Stimulated activated CD8-positive, alpha-beta memory T cell treated with anti-CD3 and anti-CD28 coated beads, Interleukin-12 subunit alpha, Interleukin-12 subunit beta, amount 100 ng/mL, for 4 hours (primary cell): Measurements from ENCODE around the gene RAB13.
A peak's percentile ranks its signal among the peaks of the same experiment; 100 is the strongest.

ENCODE experiments used
- DNase-seq: peaks from one replicate; pipeline ENCODE4 v3.0.0-alpha.2; 2020; ENCODE audit warnings: low read depth

Gene RAB13

DNA sequence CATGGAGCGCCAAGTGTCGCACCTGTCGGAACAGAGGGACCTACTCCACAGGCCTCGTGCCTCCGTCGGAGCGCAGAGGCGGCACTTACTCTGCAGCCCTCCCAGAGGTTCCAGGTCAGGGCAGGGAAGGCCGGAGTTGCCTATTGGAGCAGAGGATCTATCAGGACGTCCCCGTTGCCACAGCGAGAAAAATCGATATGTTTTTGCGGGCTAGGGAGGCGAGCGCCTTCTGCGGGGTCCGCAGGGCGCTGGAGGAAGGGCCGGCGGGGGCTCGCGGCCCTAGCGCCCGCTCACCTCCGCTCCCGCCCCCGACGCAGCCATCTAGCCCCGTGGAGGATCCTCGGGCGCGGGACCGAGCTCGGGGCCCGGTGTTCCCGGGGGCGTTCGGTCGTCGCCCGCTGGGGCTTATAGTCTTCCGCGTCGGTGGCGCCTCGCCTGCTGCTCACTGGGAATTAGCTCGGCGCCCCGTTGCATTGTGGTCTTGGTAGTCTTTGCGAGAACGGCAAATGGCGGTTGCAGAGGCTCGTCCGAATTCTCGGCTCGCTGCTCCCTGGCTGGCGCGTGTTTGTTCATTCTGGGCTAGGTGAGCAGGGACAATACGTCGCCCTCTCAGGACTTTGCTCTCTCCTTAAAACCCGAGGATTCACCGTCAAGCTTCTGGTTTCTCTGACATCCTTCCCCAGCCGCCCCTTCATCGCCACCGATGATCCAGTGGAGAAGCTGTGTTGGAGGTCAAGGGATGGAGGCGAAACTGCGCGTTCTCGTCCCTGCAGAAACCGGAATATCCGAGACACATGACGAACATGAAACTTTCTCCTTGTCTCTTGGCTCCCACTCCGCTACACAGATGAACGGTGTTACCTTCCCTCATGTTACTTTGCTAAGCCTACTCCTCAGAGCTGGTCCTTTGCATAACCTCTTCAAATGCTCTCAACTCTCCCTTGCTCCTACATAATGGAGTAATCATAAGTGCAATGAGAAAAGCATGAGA is 8.6 kb downstream of the RAB13 start, which contains the start of gene JTB:
TSS of gene JTB (minus strand) at position 425 of the 991 bp plus-strand sequence. CDS start at position 3, 422 bp downstream.
- peak; percentile 72 for DNase-seq

DNA sequence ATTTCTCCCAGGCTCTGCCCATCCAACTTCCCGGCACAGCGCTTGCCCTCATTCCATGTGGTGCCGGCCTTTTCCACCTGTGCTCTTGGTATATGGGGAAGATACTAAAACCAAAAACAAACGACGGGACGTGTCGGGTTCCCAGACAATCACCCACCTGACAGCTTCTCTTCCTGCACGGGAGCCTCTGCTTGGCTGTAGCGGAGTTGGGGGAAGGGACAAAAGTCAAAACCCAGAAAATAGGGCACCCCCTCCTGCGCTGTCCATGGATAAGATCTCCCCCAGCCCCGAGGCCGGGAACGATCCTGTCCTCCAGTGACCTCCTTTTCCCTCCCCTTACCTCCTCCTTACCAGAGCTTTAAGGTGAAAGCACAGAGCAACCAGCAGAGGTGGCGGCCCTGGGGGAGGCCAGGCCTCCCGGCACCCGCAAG is 9.3 kb downstream of the RAB13 start:
- DNase-seq, result no peak

DNA sequence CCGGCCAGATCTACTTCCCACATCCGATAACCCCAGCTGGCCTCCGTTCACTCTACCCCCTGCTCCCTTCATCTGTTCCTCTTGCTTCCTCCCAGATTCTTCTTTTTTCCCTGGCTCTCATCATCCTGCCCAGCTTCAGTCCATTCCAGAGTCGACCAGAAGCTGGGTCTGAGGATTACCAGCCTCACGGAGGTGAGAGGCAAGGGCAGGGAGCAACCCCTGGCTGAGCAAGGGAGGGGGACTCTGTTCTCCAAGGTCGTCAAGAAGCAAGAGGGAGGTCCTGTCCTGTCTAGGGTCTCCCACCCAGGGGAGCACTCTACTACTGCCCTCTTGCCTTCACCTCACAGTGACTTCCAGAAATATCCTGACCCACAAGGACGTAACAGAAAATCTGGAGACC is 12.6 kb downstream of the RAB13 start:
- DNase-seq, result no peak

DNA sequence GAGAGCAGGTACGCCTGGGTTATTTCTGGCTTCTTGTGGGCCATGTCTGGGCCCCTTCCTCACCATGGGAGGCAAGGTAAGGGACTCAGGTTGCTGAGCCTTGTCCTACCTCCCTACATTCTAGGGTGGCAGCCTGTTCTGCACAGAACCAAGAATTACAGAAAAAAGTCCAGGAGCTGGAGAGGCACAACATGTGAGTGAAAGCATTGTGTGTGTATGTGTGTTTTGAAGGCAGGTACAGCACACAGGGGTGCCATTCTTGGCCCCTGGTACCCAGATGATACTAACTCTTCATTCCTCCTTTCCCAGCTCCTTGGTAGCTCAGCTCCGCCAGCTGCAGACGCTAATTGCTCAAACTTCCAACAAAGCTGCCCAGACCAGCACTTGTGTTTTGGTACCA is 13.1 kb downstream of the RAB13 start:
- no peak for DNase-seq

DNA sequence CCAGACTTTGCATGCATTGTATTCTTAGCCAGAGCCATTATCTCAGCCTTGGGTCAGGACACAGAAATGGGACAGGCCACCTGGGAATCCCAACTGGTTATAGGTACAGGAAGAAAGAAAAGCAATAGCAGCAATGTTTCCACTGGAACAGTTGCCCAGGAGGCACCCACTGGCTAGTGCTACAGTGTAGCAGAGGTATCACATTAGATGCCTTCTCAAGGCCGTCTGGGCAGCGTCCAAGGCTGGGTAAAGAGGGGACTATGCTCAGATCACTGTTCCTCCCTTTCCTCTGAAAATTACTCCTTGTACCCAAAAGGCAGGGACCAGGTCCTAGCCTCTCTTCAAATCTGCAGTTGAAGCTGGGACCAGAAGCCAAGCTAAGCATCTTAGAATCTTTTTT is 15.8 kb downstream of the RAB13 start:
- no peak for DNase-seq

DNA sequence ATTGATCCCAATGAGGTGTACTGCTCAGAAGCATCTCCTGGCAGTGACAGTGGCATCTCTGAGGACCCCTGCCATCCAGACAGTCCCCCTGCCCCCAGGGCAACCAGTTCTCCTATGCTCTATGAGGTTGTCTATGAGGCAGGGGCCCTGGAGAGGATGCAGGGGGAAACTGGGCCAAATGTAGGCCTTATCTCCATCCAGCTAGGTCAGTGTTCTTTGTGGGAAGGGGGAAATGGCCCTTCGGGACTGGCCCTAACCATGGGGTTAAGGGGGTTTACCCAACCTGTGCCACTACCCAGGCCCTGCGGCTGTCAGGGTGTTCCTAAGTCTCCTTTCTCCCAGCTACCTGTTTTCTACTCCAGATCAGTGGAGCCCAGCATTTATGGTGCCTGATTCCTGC is 17.2 kb downstream of the RAB13 start:
- no peak for DNase-seq

DNA sequence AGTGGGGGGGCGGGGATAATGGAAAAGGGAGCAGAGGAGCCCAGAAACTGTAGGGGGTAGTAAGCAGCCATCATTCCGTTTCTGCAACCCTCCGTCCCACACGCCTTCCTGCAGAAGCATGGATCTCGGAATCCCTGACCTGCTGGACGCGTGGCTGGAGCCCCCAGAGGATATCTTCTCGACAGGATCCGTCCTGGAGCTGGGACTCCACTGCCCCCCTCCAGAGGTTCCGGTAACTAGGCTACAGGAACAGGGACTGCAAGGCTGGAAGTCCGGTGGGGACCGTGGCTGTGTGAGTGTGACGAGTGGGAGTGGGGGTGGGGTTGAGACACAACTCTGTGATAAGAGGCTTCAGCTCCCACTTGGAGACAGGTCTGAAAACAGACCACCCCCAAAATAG is 17.7 kb downstream of the RAB13 start:
- DNase-seq, result no peak

DNA sequence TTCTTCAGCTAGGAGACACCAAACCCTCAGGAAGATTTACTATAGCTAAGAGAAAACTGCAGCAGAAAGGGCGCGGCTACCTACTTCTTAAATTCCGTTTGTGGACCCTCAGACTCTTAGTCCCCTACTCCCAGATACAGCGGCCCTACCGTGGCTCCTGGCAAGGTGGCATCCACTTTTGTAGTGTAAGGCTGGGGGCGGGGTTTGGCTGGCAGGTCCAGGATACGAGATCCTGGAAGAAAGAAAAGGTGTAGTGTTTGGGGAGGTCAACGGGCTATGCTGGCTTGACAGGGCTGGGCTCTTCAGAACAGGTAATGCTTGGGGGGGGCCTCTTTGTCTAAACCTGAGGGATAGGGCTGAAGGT is 18.2 kb downstream of the RAB13 start:
- no peak for DNase-seq

DNA sequence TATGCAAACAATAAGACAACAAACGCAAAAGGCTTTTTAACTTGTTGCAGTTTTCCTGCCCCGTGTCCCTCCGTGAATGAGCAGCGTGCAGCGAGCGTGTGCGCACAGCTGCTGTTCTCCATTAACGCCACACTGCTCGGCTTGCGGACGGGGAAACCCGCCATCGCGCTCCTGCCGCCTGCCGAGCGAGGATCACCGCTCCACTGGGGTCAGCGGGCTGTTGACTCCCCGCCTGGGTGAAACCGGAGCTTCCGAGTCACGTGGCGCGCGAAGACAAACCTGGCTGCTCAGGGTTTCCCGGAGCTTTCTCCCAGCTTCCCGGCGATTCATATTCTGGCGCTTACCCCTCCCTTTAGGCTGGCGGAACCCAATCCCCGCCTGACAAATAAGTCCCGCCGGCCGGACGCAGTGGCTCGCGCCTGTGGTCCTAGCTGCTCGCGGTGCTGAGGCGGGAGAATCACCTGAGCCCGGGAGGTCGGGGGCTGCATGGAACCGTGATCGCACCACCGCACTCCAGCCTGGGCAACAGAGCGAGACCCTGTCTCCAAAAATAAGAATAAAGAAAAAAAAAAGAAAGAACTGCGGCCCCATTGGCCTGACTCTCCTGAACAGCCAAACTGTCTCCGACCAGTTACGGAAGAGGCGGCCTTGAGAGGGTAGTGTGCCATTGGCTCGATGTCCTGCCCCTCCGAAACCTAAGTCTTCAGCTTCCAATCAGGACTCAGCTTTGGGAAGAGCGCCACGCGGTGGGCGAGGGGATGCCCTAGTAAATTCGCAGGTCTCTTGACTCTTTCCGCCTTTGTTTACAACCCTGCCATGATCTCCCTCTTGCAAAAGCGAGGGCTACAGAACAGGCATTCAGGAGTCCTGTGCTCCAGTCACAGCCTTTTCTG is 18.8 kb downstream of the RAB13 start, which contains the start of gene CREB3L4:
TSS of gene CREB3L4 (plus strand) at position 796 of the 893 bp plus-strand sequence. CDS start 624 bp downstream, outside the sequence.
- DNase-seq, result peak; percentile 67

DNA sequence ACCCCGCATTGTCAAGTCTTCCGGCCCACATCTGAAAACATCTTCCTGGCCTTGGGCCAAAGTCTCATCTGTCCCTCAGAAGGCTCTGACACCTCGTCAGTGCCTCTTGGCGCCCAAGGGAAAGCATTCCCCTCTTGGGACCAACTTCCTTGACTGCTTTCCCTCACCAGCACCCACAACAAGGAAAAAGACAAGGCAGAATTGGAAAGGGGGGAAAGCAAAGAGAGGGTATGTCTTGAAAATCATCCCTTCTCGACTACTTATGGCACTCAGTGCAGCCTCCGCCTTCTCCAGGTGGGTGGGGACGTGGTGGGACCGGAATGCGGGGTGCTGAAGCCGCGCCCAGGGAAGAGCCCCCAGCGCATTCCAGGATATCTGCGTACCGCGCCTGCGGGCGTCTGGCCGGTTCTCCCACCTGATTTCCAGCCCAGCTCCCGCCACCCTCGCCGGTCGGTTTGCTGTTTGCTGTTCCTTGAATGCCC is 22.2 kb downstream of the RAB13 start:
- DNase-seq, result no peak

DNA sequence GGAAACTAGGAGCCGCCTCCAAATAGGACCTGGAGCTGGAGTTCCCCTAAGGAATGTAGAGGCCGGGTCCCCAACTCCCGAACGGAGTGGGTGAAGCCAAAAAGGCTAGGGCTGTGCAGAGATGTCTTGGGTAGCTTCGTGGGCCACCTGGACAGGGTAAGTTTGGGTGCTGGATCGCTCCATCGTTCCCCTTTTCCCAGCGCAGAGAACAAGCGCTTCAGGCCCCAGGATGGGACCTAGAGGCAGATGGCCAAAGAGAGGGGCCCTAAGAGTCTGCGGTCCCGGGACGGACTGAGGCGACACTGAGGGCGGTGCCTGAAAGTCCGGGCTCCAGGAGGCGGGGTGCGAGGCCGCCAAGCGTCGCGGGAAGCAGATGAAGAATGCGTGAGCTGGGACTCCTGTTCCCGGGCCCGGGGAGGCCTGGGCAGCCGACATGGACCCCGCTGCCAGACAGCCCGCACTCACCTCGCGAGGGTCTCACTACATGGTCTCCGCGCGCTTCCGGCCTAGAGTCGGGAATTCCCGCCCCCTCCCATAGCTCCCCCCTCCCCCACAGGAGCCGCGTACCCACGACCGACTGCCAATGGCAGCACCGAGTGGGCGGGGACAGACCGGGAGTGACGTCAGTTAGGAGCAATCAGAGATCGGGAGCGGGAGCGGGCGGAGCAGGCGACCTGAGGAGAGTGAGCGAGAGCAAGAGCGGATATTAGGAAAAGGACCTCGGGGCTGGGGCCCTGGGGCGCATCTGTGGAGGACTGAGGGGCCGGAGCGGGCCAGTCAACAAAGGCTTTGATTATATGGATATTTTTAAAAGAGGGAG is 22.9 kb downstream of the RAB13 start, which contains the start of gene SLC39A1:
TSS of gene SLC39A1 (minus strand) at position 508 of the 820 bp plus-strand sequence. CDS start 822 bp downstream, outside the sequence.
- peak; percentile 87 for DNase-seq

DNA sequence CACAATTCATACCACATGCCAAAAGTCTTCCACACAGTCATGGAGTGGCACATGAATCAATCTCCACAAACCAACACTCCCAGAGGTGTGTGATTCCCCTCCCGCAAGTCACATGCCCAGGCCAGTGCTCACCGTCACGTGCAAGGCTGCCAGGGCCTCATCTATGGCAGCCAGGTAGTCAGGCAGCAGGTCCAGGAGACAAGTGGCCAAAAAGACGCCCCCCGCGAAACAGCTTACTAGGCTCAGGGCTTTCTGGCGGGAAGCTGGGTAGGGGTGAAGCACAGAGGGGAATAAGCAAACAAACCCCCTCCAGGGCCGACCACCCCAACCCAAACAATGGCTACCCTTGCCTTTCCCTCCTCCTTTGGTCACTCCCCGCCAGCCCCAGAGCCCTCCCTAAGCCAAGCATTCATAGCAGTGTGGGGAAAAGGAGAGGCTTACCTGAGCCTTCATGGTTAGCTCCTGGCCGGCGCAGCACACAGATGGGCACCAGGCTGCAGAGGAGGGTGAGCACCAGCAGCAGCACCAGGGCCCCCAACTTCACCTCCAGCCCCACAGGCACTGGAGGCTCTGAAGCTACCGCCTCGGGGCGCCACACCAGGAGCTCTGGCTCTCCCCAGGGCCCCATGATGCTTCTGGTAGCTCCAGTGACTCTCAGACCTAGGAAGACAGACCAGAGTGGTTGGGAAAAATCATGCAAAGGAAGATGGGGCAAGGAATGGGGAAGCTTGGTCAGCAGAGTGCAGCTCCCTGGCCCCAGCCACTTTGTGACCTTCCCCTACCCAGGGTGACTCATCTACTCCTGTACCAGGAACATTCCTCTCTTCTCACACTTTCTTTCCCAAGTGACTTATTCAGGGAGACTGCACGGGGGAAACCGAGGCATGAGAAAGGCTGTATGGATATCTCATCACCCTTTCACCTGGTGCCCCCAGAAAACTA is 23.8 kb downstream of the RAB13 start:
- DNase-seq, result no peak

DNA sequence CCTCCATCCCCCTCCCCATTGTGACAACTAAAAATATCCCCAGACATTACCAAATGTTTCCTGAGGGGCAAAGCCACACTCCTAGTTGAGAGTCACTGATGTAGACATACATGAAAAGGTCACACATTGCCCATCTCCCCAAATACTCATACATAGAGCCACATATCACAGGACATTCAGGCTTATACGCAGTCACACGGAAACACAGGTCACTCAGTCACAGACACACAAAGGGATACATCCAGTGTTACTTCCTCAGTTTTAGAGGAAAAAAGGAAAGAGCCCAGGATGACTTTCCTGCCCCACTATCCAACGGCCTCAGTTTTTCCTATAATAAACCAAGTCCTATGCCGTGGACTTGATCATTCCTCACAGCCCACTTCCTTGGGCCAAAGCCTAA is 24.7 kb downstream of the RAB13 start:
- DNase-seq, result no peak

DNA sequence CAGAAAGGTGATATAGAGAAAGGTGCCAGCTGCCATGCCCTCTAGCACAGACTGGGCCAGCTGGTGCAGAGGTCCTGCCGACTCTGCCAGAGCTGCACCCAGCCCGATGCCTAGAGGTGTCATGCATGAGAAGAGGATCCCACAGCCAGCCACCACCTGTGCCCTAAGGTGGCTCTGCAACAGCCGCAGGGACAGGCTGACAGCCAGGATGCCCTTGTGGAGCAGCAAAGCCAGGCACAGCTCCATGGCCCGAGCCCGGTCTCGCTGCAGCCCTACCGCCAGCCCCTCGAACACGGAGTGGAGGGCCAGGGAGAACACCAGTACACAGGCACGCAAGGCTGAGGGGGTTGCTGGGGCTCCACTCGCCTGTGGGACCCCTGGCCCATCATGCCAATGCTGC is 25.9 kb downstream of the RAB13 start:
- no peak for DNase-seq

DNA sequence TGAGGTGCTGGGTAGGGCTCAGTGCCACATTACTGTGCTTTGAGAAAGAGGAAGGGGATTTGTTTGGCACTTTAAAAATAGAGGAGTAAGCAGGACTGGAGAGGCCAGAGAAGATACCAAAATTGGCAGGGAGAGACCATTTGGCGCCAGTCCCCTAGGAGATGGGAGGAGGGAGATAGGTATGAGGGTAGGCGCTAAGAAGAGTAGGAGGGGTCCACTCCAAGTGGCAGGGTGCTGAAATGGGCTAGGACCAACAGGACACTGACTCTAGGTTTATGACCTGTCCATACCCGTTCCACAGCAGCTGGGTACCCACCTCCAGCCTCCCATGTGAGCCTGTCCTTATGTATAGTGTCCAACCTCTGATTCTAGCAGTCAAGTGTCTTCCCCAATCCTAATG is 26.7 kb downstream of the RAB13 start:
- DNase-seq, result no peak

DNA sequence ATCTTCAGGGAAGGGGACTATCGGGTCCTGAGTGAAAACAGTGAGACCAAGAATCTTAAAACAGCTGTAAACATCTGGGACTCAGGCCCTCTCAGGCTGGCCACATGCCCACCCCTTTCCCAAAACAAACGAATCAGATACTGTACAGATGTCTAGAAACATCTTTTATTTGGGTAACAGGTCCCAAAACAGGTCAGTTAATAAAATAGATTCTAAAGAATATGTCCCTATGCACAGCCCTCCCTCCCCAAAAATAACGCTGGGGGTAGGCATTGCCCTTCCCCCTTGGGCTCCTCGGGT is 27.2 kb downstream of the RAB13 start:
- DNase-seq, result no peak

DNA sequence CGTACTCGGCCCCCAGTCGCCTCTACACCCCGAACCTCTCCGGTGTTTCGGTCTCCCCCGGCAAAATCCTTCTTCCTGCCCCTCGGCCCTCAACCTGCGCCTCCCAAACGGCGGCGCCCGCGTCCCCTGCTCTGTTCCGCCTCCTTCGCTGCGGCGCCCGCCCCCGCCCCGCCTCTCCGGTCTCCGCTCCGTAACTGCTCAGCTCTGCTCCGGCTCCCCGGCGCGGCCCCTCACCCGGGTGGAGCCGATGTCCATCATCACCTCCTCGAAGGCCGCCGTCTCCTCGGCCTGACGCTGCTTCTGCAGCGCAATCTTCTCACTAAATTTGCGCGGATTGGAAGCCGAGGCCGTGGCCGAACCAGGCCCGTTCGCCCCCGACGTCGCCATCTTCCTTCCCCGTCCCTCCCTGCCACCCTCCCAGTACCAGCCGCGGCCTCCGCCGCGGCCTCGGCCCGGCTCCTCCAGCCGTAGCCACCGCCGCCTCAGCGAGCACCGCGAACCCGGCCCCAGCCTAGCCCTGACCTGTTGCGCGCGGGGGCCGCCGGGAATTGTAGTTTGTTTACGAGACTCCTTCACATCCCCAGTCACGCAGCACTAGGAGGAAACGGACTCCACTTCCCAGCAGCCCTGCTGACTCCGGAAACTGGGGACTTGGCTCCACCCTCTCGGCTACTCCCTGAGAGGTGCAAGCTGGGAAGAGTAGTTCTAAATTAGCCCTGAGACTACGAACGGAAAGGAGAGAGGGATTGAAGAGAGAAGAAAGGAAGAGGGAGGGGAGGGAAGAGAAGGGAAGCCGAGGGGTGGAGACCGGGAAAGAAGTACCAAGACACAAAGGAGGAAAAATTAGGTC is 27.8 kb downstream of the RAB13 start, which contains the start of gene CRTC2:
TSS of gene CRTC2 (minus strand) at position 502 of the 850 bp plus-strand sequence. CDS start at position 387, 115 bp downstream.
- peak; percentile 92 for DNase-seq

DNA sequence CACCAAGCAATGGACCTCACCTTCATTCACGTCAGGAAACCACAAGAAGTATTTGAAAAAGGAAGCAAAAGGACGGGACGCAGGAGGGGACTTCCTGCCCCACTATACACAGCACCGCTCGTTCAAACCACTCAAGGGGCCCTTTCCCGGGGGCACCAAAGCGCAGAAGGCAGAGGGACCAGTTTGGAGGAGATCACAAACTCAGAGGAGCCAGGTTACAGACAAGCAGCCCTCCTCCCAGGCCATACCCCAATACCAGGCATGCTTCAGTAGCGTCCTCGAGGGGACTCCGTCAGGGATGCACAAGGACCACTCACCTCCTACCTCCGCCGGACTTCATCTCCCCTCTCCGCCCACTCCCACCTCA is 28.4 kb downstream of the RAB13 start:
- peak; percentile 14 for DNase-seq

DNA sequence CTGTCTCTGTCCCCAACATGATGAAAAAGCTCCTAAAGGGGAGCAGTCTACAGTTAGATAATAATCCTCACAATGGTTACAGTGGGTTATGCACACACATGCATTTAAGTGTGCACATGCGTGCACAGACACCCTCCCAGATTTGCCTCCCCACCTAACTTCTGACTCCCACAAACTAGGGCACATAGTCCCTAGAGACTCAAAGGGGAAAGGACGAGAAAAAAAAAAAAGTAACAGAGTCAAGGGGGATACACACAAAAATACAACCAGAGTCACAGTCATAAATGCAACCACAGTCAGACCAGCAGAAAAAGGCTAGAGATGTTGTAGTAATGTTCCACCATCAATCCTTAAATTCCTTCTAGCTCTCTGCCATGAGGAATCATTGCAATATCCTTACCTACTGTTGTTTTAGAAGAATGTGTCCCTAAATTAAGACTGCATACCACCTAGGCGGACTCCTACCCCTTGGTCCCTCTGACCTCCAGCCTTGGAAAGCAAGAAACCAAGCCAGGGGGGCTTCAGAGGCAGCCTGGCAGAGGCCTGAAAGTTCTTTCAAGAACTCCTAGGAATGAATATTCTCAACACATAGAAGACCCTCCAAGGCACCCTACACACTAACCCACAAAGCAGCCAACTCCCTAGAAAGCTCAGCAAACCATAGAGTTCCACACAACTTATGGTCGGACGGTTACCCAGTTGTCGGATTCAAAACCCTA is 29.0 kb downstream of the RAB13 start:
- DNase-seq, result no peak
